ENCODE data around the gene ENTPD2.
"Not testable (repeated sequence)": the region's sequence is repeated elsewhere in the genome, so short reads cannot be mapped to it uniquely, and the experiment has no call there.

The ENTPD2 gene

GRCh38 chr9:137012694-137013570 is 40.9 kb downstream of the ENTPD2 start:
- FAIRE-seq: no peak

GRCh38 chr9:137011907-137012675 is 41.8 kb downstream of the ENTPD2 start:
- FAIRE-seq: no peak

- FAIRE-seq: no peak
Observed at GRCh38 chr9:137011156-137011555, 42.7 kb downstream of the ENTPD2 start.

GRCh38 chr9:137009938-137010732 is 43.7 kb downstream of the ENTPD2 start:
- no peak for FAIRE-seq

GRCh38 chr9:137009217-137009616 is 44.6 kb downstream of the ENTPD2 start:
- no peak for FAIRE-seq

GRCh38 chr9:137008312-137008711 is 45.5 kb downstream of the ENTPD2 start:
- no peak for FAIRE-seq

GRCh38 chr9:137007816-137008270 is 46.0 kb downstream of the ENTPD2 start:
- FAIRE-seq: no peak

- no peak for FAIRE-seq
Observed at GRCh38 chr9:137007108-137007815, 46.6 kb downstream of the ENTPD2 start.

GRCh38 chr9:137006116-137007003 is 47.5 kb downstream of the ENTPD2 start:
- FAIRE-seq: no peak

GRCh38 chr9:137004285-137004684 is 49.6 kb downstream of the ENTPD2 start:
- not testable (repeated sequence) for FAIRE-seq

GRCh38 chr9:137002646-137003041 is 51.2 kb downstream of the ENTPD2 start:
- FAIRE-seq: no peak

- no peak for FAIRE-seq
Observed at GRCh38 chr9:137001857-137002645, 51.8 kb downstream of the ENTPD2 start.

GRCh38 chr9:137000177-137000930 is 53.5 kb downstream of the ENTPD2 start:
- FAIRE-seq: no peak

Measured in G401.6 (cell line).